K562 (cell line): ENCODE data around the gene SDHAF3. TPM values are rescaled to one million over a fixed set of nuclear protein-coding genes. Genes with fewer than 3 reads are reported as not detected.

Experiments used
- CBFA2T2 ChIP-seq: fragments of 450-650 bp; conservative IDR thresholded peaks from 2 replicates; pipeline ENCODE4 v1.6.1; 2017; ENCODE audit warnings: mild to moderate bottlenecking
- CTCF ChIP-seq, 3 experiments: IDR thresholded peaks in 2 of 3; conservative IDR thresholded peaks in 1 of 3; 2 replicates each; pipeline ENCODE4 v1.5.1; 2011 to 2012; ENCODE audit warnings: low read length in 3 of 3, mild to moderate bottlenecking in 3 of 3, control low read depth in 2 of 3, improper control_type of control experiment in 1 of 3, inconsistent platforms in 1 of 3, low read depth in 1 of 3, mixed read lengths in 1 of 3, moderate library complexity in 1 of 3; ENCODE audit not compliant: insufficient read depth in 2 of 3
- HDAC2 ChIP-seq: fragments of 450-650 bp; IDR thresholded peaks from 2 replicates; pipeline ENCODE4 v1.6.1; 2016; ENCODE audit warnings: mild to moderate bottlenecking
- HDAC8 ChIP-seq: fragments of 450-650 bp; IDR thresholded peaks from 2 replicates; pipeline ENCODE4 v1.6.1; 2016; ENCODE audit warnings: mild to moderate bottlenecking, missing genetic modification characterization, moderate library complexity, missing compliant biosample characterization
- KLF10 ChIP-seq: fragments of 250-450 bp; sonication (Bioruptor Pico); IDR thresholded peaks from 2 replicates; pipeline ENCODE4 v1.6.1; 2021; ENCODE audit warnings: matching md5 sums
- NR2F6 ChIP-seq: fragments of 450-650 bp; formaldehyde crosslinking; IDR thresholded peaks from 2 replicates; pipeline ENCODE4 v1.4.0; 2020; ENCODE audit warnings: mild to moderate bottlenecking
- PRPF4 ChIP-seq: fragments of 200-400 bp; formaldehyde crosslinking; IDR thresholded peaks from one replicate; pipeline ENCODE4 v1.6.1; 2017; ENCODE audit warnings: low read length, low read depth, mild to moderate bottlenecking; ENCODE audit not compliant: insufficient read depth, poor library complexity, severe bottlenecking
- RBM34 ChIP-seq: fragments of 200-400 bp; formaldehyde crosslinking; IDR thresholded peaks from 2 replicates; pipeline ENCODE4 v1.6.1; 2018; ENCODE audit warnings: low read length, borderline replicate concordance; ENCODE audit not compliant: insufficient read depth
- SIN3A ChIP-seq, 2 experiments: fragments of 150-350 bp in 1 of 2; IDR thresholded peaks; 2 replicates each; pipeline ENCODE4 v1.6.1; 2011 to 2016; ENCODE audit warnings: borderline replicate concordance in 2 of 2, low read depth in 2 of 2, low read length in 2 of 2, mild to moderate bottlenecking in 2 of 2, moderate library complexity in 2 of 2; ENCODE audit not compliant: control insufficient read depth in 1 of 2
- SIX5 ChIP-seq, 2 experiments: IDR thresholded peaks; 2 replicates each; pipeline ENCODE4 v1.6.1; 2011; ENCODE audit warnings: low read length in 2 of 2, borderline replicate concordance in 1 of 2, low read depth in 1 of 2, mild to moderate bottlenecking in 1 of 2, moderate library complexity in 1 of 2; ENCODE audit not compliant: insufficient read depth in 1 of 2
- SMARCC2 ChIP-seq: fragments of 450-650 bp; IDR thresholded peaks from 2 replicates; pipeline ENCODE4 v1.6.1; 2017; ENCODE audit warnings: antibody characterized with exemption, moderate library complexity, mild to moderate bottlenecking, low read depth
- SRSF7 ChIP-seq: fragments of 200-400 bp; formaldehyde crosslinking; optimal IDR thresholded peaks from 2 replicates; pipeline ENCODE3; 2017; ENCODE audit warnings: mild to moderate bottlenecking, low read depth, low read length
- TOE1 ChIP-seq, 2 experiments: fragments of 450-650 bp in 1 of 2; sonication (generic) in 1 of 2; formaldehyde crosslinking in 1 of 2; IDR thresholded peaks; 2 replicates each; pipeline versions ENCODE4 v1.7.1 to v1.8.0; 2016 to 2022; ENCODE audit warnings: borderline replicate concordance in 2 of 2, mild to moderate bottlenecking in 2 of 2, antibody characterized with exemption in 1 of 2, inconsistent platforms in 1 of 2, low read depth in 1 of 2, missing genetic modification reagents in 1 of 2, moderate library complexity in 1 of 2
- XRCC4 ChIP-seq: IDR thresholded peaks from one replicate; pipeline ENCODE4 v1.6.1; 2011; ENCODE audit not compliant: insufficient read depth, insufficient read length; ENCODE audit errors: extremely low read depth
- ZNF644 ChIP-seq: fragments of 200-800 bp; sonication (Bioruptor generic); IDR thresholded peaks from 2 replicates; pipeline ENCODE4 v1.6.1; 2016; ENCODE audit warnings: low read depth, missing genetic modification characterization, missing compliant biosample characterization
- ZNF707 ChIP-seq: fragments of 250-450 bp; sonication (Bioruptor Pico); conservative IDR thresholded peaks from 2 replicates; pipeline ENCODE4 v1.8.0; 2022; ENCODE audit warnings: inconsistent platforms, mild to moderate bottlenecking, moderate library complexity
- ZNF717 ChIP-seq: fragments of 250-450 bp; sonication (Bioruptor Pico); IDR thresholded peaks from 2 replicates; pipeline ENCODE4 v1.5.0; 2021
- polyA plus RNA-seq, 8 experiments: library from polyadenylated mRNA; depleted of rRNA in 4 of 8; stranded (reverse) in 5 of 8; unstranded in 3 of 8; fragments of >200 nt; fragmentation: Nextera tagmentation in 2 of 8; fragmentation: Illumina TruSeq in 1 of 8; extraction: Ambion mirVana in 2 of 8; extraction: Trizol in 1 of 8; gene quantifications; 2 replicates each; pipeline versions ENCODE4 v1.2.1 to v1.2.3, GENCODE V29; 2011 to 2014; ENCODE audit warnings: inconsistent platforms in 1 of 8, missing spikeins in 1 of 8
- total RNA-seq, 7 experiments: library from RNA; depleted of rRNA in 6 of 7; stranded (reverse); fragments of >200 nt in 6 of 7; fragmentation: Illumina TruSeq in 2 of 7; extraction: Trizol in 2 of 7; gene quantifications; 2 replicates each; pipeline versions ENCODE4 v1.2.1 to v1.2.3, GENCODE V29; 2011 to 2021; ENCODE audit warnings: low replicate concordance in 1 of 7
- TF ChIP-seq, protein P1 (sequence below), 2 experiments: fragments of 450-650 bp; IDR thresholded peaks; 2 replicates each; pipeline ENCODE4 v1.6.1; 2016; ENCODE audit warnings: mild to moderate bottlenecking in 2 of 2, borderline replicate concordance in 1 of 2, low read depth in 1 of 2, moderate library complexity in 1 of 2

Gene SDHAF3
- total and polyA plus RNA-seq, 9 of the 15 experiments (the other 6 are each of a cell fraction or from before 2014, with no cell fraction given): 51.5 to 403 (median 145) TPM

- TF ChIP-seq RBM34: no peak
- no peak for TF ChIP-seq HDAC2
- peak; percentile 93 to 97 (median 94) for TF ChIP-seq CTCF (IDR thresholded peaks at IDR 0.05 in 2 of 3, conservative IDR thresholded peaks at IDR 0.05 in 1 of 3; ENCODE audit: insufficient read depth in 2 of 3, low read depth in 1 of 3, low read length in 3 of 3)
- no peak for TF ChIP-seq HDAC8 (tag)
- no peak for TF ChIP-seq ZNF717
- no peak for TF ChIP-seq XRCC4
- no peak for TF ChIP-seq KLF10 (CRISPR knock-in tag)
- TF ChIP-seq PRPF4: no peak
- TF ChIP-seq CBFA2T2: no peak
- TF ChIP-seq SIN3A (IDR thresholded peaks at IDR 0.05; ENCODE audit: borderline replicate concordance in 2 of 2, control insufficient read depth in 1 of 2, low read depth in 2 of 2, low read length in 2 of 2): no peak
- no peak for TF ChIP-seq ZNF707 (CRISPR knock-in tag)
- no peak for TF ChIP-seq NR2F6 (CRISPR knock-in tag)
- TF ChIP-seq SMARCC2: no peak
- TF ChIP-seq SRSF7: no peak
- TF ChIP-seq, protein P1, sequence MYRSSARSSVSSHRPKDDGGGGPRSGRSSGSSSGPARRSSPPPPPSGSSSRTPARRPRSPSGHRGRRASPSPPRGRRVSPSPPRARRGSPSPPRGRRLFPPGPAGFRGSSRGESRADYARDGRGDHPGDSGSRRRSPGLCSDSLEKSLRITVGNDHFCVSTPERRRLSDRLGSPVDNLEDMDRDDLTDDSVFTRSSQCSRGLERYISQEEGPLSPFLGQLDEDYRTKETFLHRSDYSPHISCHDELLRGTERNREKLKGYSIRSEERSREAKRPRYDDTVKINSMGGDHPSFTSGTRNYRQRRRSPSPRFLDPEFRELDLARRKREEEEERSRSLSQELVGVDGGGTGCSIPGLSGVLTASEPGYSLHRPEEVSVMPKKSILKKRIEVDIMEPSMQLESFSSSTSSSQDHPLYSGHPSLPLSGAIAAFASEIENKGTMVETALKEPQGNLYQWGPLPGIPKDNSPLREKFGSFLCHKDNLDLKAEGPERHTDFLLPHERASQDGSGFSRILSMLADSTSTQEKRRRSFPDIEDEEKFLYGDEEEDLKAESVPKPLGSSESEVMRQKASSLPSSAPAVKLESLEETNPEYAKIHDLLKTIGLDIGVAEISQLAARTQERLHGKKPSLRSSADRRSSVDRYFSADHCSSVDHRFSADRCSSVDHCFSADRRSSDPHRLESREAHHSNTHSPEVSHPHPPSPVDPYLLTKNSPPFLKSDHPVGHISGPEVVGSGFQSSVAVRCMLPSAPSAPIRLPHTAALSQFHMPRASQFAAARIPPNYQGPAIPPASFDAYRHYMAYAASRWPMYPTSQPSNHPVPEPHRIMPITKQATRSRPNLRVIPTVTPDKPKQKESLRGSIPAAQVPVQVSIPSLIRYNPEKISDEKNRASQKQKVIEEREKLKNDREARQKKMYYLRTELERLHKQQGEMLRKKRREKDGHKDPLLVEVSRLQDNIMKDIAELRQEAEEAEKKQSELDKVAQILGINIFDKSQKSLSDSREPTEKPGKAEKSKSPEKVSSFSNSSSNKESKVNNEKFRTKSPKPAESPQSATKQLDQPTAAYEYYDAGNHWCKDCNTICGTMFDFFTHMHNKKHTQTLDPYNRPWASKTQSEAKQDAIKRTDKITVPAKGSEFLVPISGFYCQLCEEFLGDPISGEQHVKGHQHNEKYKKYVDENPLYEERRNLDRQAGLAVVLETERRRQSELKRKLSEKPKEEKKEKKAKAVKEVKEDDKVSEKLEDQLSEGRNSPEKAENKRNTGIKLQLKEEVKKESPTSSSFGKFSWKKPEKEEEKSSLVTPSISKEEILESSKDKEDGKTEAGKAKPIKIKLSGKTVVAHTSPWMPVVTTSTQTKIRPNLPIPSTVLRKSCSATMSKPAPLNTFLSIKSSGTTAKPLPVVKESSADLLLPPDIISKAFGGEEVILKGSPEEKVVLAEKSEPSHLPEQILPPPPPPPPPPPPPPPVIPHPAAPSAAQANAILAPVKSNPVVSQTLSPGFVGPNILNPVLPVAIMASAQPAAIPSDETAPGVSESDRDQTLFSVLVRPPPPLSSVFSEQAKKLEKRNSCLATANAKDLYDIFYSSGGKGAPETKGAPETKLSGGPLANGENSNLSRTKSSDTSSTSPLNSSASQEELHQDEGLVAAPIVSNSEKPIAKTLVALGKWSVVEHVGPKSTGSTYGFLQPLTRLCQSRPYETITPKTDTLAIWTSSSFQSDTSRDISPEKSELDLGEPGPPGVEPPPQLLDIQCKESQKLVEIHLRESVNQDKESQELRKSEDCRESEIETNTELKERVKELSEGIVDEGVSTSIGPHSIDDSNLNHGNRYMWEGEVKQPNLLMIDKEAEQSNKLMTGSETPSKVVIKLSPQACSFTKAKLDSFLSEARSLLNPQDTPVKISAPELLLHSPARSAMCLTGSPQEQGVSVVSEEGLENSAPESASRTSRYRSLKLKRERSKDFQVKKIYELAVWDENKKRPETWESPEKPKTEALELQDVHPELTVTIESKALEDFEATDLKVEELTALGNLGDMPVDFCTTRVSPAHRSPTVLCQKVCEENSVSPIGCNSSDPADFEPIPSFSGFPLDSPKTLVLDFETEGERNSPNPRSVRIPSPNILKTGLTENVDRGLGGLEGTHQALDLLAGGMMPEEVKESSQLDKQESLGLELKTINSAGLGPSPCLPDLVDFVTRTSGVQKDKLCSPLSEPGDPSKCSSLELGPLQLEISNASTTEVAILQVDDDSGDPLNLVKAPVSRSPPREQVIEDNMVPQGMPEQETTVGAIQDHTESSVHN (IDR thresholded peaks at IDR 0.05; ENCODE audit: borderline replicate concordance in 1 of 2, low read depth in 1 of 2): no peak
- no peak for TF ChIP-seq ZNF644
- TF ChIP-seq SIX5 (IDR thresholded peaks at IDR 0.05; ENCODE audit: borderline replicate concordance in 1 of 2, insufficient read depth in 1 of 2, low read depth in 1 of 2, low read length in 2 of 2): no peak
- peak; percentile 30 for TF ChIP-seq TOE1 (IDR thresholded peaks at IDR 0.05; ENCODE audit: borderline replicate concordance)
- TF ChIP-seq TOE1 (CRISPR knock-in tag; IDR thresholded peaks at IDR 0.05; ENCODE audit: borderline replicate concordance, low read depth): no peak
These were observed 12.7 kb upstream of the SDHAF3 start (continued) for GRCh38 chr7:97104719-97105238.
